Measurements from ENCODE around the gene KCNK4.
A peak's percentile ranks its signal among the peaks of the same experiment; 100 is the strongest.

Gene KCNK4

GRCh38 chr11:64248578-64248977, 42.5 kb upstream of the KCNK4 start:
- H2BK120ac ChIP-seq (ENCODE audit: low read depth, low read length), result no peak overlapping the region
- H2BK15ac ChIP-seq (replicated peaks; ENCODE audit: low read depth), result no peak overlapping the region
- H4K5ac ChIP-seq (ENCODE audit: low read length), result no peak overlapping the region
- no peaks in the 10 kb centered on the region for H3K27me3 ChIP-seq (ENCODE audit: insufficient read depth, low read length, poor library complexity)
- no peaks in the 10 kb centered on the region for H3K36me3 ChIP-seq (ENCODE audit: control insufficient read depth, insufficient read depth, low read length)
- H3K4me2 ChIP-seq (ENCODE audit: low read length), result no peak overlapping the region
- H2BK5ac ChIP-seq (ENCODE audit: low read length), result no peak overlapping the region
- no CpG with 5 or more reads among the region's 7 CpGs for WGBS (ENCODE audit: extremely low coverage, insufficient coverage, low lambda C conversion rate)
- DNase-seq, result peak; percentile 54
- H3K18ac ChIP-seq (ENCODE audit: low read length), result no peak overlapping the region
- H3K4ac ChIP-seq (ENCODE audit: low read depth, low read length), result peak overlapping the region; percentile 59
- H3K4me3 ChIP-seq (ENCODE audit: low read length), result no peak overlapping the region
- H3K27ac ChIP-seq (ENCODE audit: low read depth, low read length), result no peak overlapping the region
- H3K79me2 ChIP-seq (ENCODE audit: control insufficient read depth, insufficient read depth, low read length), result peaks cover 28% of the 10 kb centered on the region
- no peak overlapping the region for H4K8ac ChIP-seq (ENCODE audit: low read depth, low read length)
- H3K9ac ChIP-seq (ENCODE audit: low read length), result peak overlapping the region; percentile 69
- peak overlapping the region; percentile 92 for H2AK5ac ChIP-seq (ENCODE audit: low read length)
- no peak overlapping the region for H3K23ac ChIP-seq (ENCODE audit: low read length)
- H3K79me1 ChIP-seq (ENCODE audit: low read length), result peaks cover 9% of the 10 kb centered on the region
- peaks cover 12% of the 10 kb centered on the region for H3K4me1 ChIP-seq (ENCODE audit: control insufficient read depth, low read depth, low read length)
- peak overlapping the region; percentile 77 for H3K56ac ChIP-seq (ENCODE audit: low read length)

GRCh38 chr11:64249038-64249437, 42.1 kb upstream of the KCNK4 start:
- no CpG with 5 or more reads among the region's 4 CpGs for WGBS (ENCODE audit: extremely low coverage, insufficient coverage, low lambda C conversion rate)
- Histone ChIP-seq H3K4me3 (ENCODE audit: low read length) (no peak overlapping the region), H3K56ac (ENCODE audit: low read length) (peak overlapping the region; percentile 77), H3K18ac (ENCODE audit: low read length) (no peak overlapping the region), H3K4ac (ENCODE audit: low read depth, low read length) (no peak overlapping the region), H3K79me1 (ENCODE audit: low read length) (peaks cover 10% of the 10 kb centered on the region), H3K79me2 (ENCODE audit: control insufficient read depth, insufficient read depth, low read length) (peaks cover 28% of the 10 kb centered on the region), H3K23ac (ENCODE audit: low read length) (no peak overlapping the region), H2BK5ac (ENCODE audit: low read length) (no peak overlapping the region), H2BK120ac (ENCODE audit: low read depth, low read length) (no peak overlapping the region), H4K5ac (ENCODE audit: low read length) (no peak overlapping the region), H3K4me2 (ENCODE audit: low read length) (no peak overlapping the region), H4K8ac (ENCODE audit: low read depth, low read length) (no peak overlapping the region), H3K27me3 (ENCODE audit: insufficient read depth, low read length, poor library complexity) (no peaks in the 10 kb centered on the region), H3K36me3 (ENCODE audit: control insufficient read depth, insufficient read depth, low read length) (no peaks in the 10 kb centered on the region), H2AK5ac (ENCODE audit: low read length) (peak overlapping the region; percentile 64), H3K9ac (ENCODE audit: low read length) (peak overlapping the region; percentile 31), H3K27ac (ENCODE audit: low read depth, low read length) (peak overlapping the region; percentile 5), H2BK15ac (replicated peaks; ENCODE audit: low read depth) (no peak overlapping the region), H3K4me1 (ENCODE audit: control insufficient read depth, low read depth, low read length) (peaks cover 12% of the 10 kb centered on the region)
- DNase-seq, result no peak

GRCh38 chr11:64249563-64250414, 41.3 kb upstream of the KCNK4 start:
- no peak overlapping the region for H3K18ac ChIP-seq (ENCODE audit: low read length)
- WGBS (ENCODE audit: extremely low coverage, insufficient coverage, low lambda C conversion rate), result no CpG with 5 or more reads among the region's 8 CpGs
- peak overlapping the region; percentile 7 for H2AK5ac ChIP-seq (ENCODE audit: low read length)
- H2BK120ac ChIP-seq (ENCODE audit: low read depth, low read length), result no peak overlapping the region
- no peak overlapping the region for H2BK5ac ChIP-seq (ENCODE audit: low read length)
- peaks cover 12% of the 10 kb centered on the region for H3K4me1 ChIP-seq (ENCODE audit: control insufficient read depth, low read depth, low read length)
- peak overlapping the region; percentile 77 for H3K56ac ChIP-seq (ENCODE audit: low read length)
- no peak overlapping the region for H3K4me3 ChIP-seq (ENCODE audit: low read length)
- H3K4me2 ChIP-seq (ENCODE audit: low read length), result no peak overlapping the region
- no peak for DNase-seq
- no peak overlapping the region for H3K23ac ChIP-seq (ENCODE audit: low read length)
- H3K27me3 ChIP-seq (ENCODE audit: insufficient read depth, low read length, poor library complexity), result no peaks in the 10 kb centered on the region
- H4K5ac ChIP-seq (ENCODE audit: low read length), result peak overlapping the region; percentile 85
- no peak overlapping the region for H2BK15ac ChIP-seq (replicated peaks; ENCODE audit: low read depth)
- H3K79me2 ChIP-seq (ENCODE audit: control insufficient read depth, insufficient read depth, low read length), result peaks cover 28% of the 10 kb centered on the region
- H4K8ac ChIP-seq (ENCODE audit: low read depth, low read length), result no peak overlapping the region
- peaks cover under 1% of the 10 kb centered on the region for H3K36me3 ChIP-seq (ENCODE audit: control insufficient read depth, insufficient read depth, low read length)
- peak overlapping the region; percentile 40 for H3K9ac ChIP-seq (ENCODE audit: low read length)
- peaks cover 13% of the 10 kb centered on the region for H3K79me1 ChIP-seq (ENCODE audit: low read length)
- no peak overlapping the region for H3K4ac ChIP-seq (ENCODE audit: low read depth, low read length)
- peak overlapping the region; percentile 24 for H3K27ac ChIP-seq (ENCODE audit: low read depth, low read length)

- H3K27me3 ChIP-seq (ENCODE audit: insufficient read depth, low read length, poor library complexity), result no peaks in the 10 kb centered on the region
- H2BK15ac ChIP-seq (replicated peaks; ENCODE audit: low read depth), result no peak overlapping the region
- peaks cover 13% of the 10 kb centered on the region for H3K79me1 ChIP-seq (ENCODE audit: low read length)
- peaks cover 4% of the 10 kb centered on the region for H3K36me3 ChIP-seq (ENCODE audit: control insufficient read depth, insufficient read depth, low read length)
- H3K4me2 ChIP-seq (ENCODE audit: low read length), result peak overlapping the region; percentile 65
- H3K79me2 ChIP-seq (ENCODE audit: control insufficient read depth, insufficient read depth, low read length), result peaks cover 20% of the 10 kb centered on the region
- H3K9ac ChIP-seq (ENCODE audit: low read length), result peak overlapping the region; percentile 81
- H3K4me3 ChIP-seq (ENCODE audit: low read length), result no peak overlapping the region
- H4K8ac ChIP-seq (ENCODE audit: low read depth, low read length), result no peak overlapping the region
- no peak overlapping the region for H3K23ac ChIP-seq (ENCODE audit: low read length)
- no peak overlapping the region for H2BK5ac ChIP-seq (ENCODE audit: low read length)
- no peak for DNase-seq
- WGBS (ENCODE audit: extremely low coverage, insufficient coverage, low lambda C conversion rate), result no CpG with 5 or more reads among the region's 13 CpGs
- H2AK5ac ChIP-seq (ENCODE audit: low read length), result no peak overlapping the region
- H3K4me1 ChIP-seq (ENCODE audit: control insufficient read depth, low read depth, low read length), result peaks cover 12% of the 10 kb centered on the region
- H3K56ac ChIP-seq (ENCODE audit: low read length), result peak overlapping the region; percentile 91
- no peak overlapping the region for H3K4ac ChIP-seq (ENCODE audit: low read depth, low read length)
- H2BK120ac ChIP-seq (ENCODE audit: low read depth, low read length), result no peak overlapping the region
- H4K5ac ChIP-seq (ENCODE audit: low read length), result no peak overlapping the region
- H3K27ac ChIP-seq (ENCODE audit: low read depth, low read length), result no peak overlapping the region
- H3K18ac ChIP-seq (ENCODE audit: low read length), result peak overlapping the region; percentile 85
Measured at GRCh38 chr11:64250415-64251015, 40.6 kb upstream of the KCNK4 start.

- peak within 1 kb of the TSS; percentile 94 for H3K56ac ChIP-seq (ENCODE audit: low read length)
- WGBS (ENCODE audit: extremely low coverage, insufficient coverage, low lambda C conversion rate), result no CpG with 5 or more reads among the region's 75 CpGs
- peak within 1 kb of the TSS; percentile 85 for H3K18ac ChIP-seq (ENCODE audit: low read length)
- peak within 1 kb of the TSS; percentile 95 for H3K9ac ChIP-seq (ENCODE audit: low read length)
- H3K27me3 ChIP-seq (ENCODE audit: insufficient read depth, low read length, poor library complexity), result no peaks in the 10 kb centered on the region
- H2BK15ac ChIP-seq (replicated peaks; ENCODE audit: low read depth), result no peak within 1 kb of the TSS
- no peak within 1 kb of the TSS for H2BK5ac ChIP-seq (ENCODE audit: low read length)
- peak within 1 kb of the TSS; percentile 57 for H3K23ac ChIP-seq (ENCODE audit: low read length)
- peaks cover 12% of the 10 kb centered on the region for H3K4me1 ChIP-seq (ENCODE audit: control insufficient read depth, low read depth, low read length)
- no peak within 1 kb of the TSS for H4K8ac ChIP-seq (ENCODE audit: low read depth, low read length)
- peaks cover 13% of the 10 kb centered on the region for H3K79me1 ChIP-seq (ENCODE audit: low read length)
- peaks cover 4% of the 10 kb centered on the region for H3K36me3 ChIP-seq (ENCODE audit: control insufficient read depth, insufficient read depth, low read length)
- H3K4ac ChIP-seq (ENCODE audit: low read depth, low read length), result peak within 1 kb of the TSS; percentile 75
- peak within 1 kb of the TSS; percentile 68 for H3K27ac ChIP-seq (ENCODE audit: low read depth, low read length)
- H3K79me2 ChIP-seq (ENCODE audit: control insufficient read depth, insufficient read depth, low read length), result peaks cover 14% of the 10 kb centered on the region
- no peak within 1 kb of the TSS for H4K5ac ChIP-seq (ENCODE audit: low read length)
- peak within 1 kb of the TSS; percentile 82 for H3K4me2 ChIP-seq (ENCODE audit: low read length)
- no peak within 1 kb of the TSS for H2BK120ac ChIP-seq (ENCODE audit: low read depth, low read length)
- H3K4me3 ChIP-seq (ENCODE audit: low read length), result peak within 1 kb of the TSS; percentile 82
- H2AK5ac ChIP-seq (ENCODE audit: low read length), result peak within 1 kb of the TSS; percentile 59
- peak; percentile 53 for DNase-seq
Measured at GRCh38 chr11:64251016-64251752, 39.9 kb upstream of the KCNK4 start, which contains the start of gene PLCB3. TSS of gene PLCB3 (plus strand) at chr11:64251530. CDS start at chr11:64251650, 120 bp downstream.

All from mesendoderm (in vitro differentiated cells).